HepG2 (cell line): ENCODE data around the gene BCKDHA. TPM values are rescaled to one million over a fixed set of nuclear protein-coding genes. Genes with fewer than 3 reads are reported as not detected.

Experiments
- ATAC-seq: fragments of 200-7000 bp; cut with Tn5 transposase; 3 replicates; pipeline ENCODE4 v1.9.1; 2020; ENCODE audit warnings: mild to moderate bottlenecking, moderate library complexity
- BruUV-seq: library from RNA; stranded (reverse); fragments of 400-500 nt; replicated peaks from 2 replicates; lab custom pipeline; 2021; lab: Mats Ljungman, UMichigan
- CTCF ChIA-PET: fragments of 300-600 bp; formaldehyde crosslinking; extraction: SDS; loops from one replicate; lab custom pipeline; 2021; ENCODE audit warnings: low total read pairs, inconsistent platforms, low intra/inter-chr PET ratio; lab: Yijun Ruan, JAX
- POLR2A ChIA-PET: fragments of 350-600 bp; sonication (Branson Sonifier 250); formaldehyde crosslinking; loops from one replicate; lab custom pipeline; 2020; ENCODE audit warnings: antibody characterized with exemption, inconsistent platforms; lab: Yijun Ruan, JAX
- DNase-seq: peaks from one replicate; pipeline ENCODE4 v3.0.0-alpha.2; 2015; ENCODE audit warnings: low spot score
- FAIRE-seq: peaks from 3 replicates; lab custom pipeline; 2011; peaks lifted over from hg19 to GRCh38; lab: Jason Lieb, UNC
- H2AFZ ChIP-seq: one replicate; pipeline ENCODE4 v1.6.1; 2011; ENCODE audit warnings: low read length, inconsistent platforms
- H3K27ac ChIP-seq: fragments of 300-600 bp; 3 replicates; pipeline ENCODE4 v1.8.0; 2011; ENCODE audit warnings: mixed run types, mild to moderate bottlenecking, mixed read lengths, low read length, inconsistent platforms; ENCODE audit not compliant: insufficient read depth; ENCODE audit errors: extremely low read length
- H3K27me3 ChIP-seq, 2 experiments: fragments of 200-600 bp in 1 of 2; 2 replicates in 1 of 2; 3 replicates in 1 of 2; pipeline versions ENCODE4 v1.6.0 to v1.8.0; 2011; ENCODE audit warnings: low read length in 2 of 2, mild to moderate bottlenecking in 2 of 2, moderate library complexity in 2 of 2, inconsistent platforms in 1 of 2; ENCODE audit not compliant: insufficient read depth in 2 of 2, control insufficient read depth in 1 of 2
- H3K36me3 ChIP-seq, 2 experiments: fragments of 200-600 bp in 1 of 2; replicated peaks in 1 of 2; 2 replicates in 1 of 2; 3 replicates in 1 of 2; pipeline versions ENCODE4 v1.5.1 to v1.8.0; 2011; ENCODE audit warnings: low read length in 2 of 2, inconsistent platforms in 1 of 2; ENCODE audit not compliant: insufficient read depth in 2 of 2, control insufficient read depth in 1 of 2
- H3K4me1 ChIP-seq: 2 replicates; pipeline ENCODE4 v1.5.1; 2012; ENCODE audit warnings: low read length, inconsistent platforms; ENCODE audit not compliant: insufficient read depth
- H3K4me2 ChIP-seq: 2 replicates; pipeline ENCODE4 v1.6.0; 2011; ENCODE audit warnings: low read depth, low read length, inconsistent platforms
- H3K4me3 ChIP-seq, 3 experiments: fragments of 200-600 bp in 1 of 3; sonication (generic), shearing (Covaris generic) in 1 of 3; replicated peaks in 1 of 3; 2 replicates each; pipeline ENCODE4 v1.5.1; 2011 to 2016; ENCODE audit warnings: low read length in 3 of 3, inconsistent platforms in 2 of 3, low read depth in 2 of 3, mild to moderate bottlenecking in 2 of 3, control low read depth in 1 of 3, mixed read lengths in 1 of 3; ENCODE audit not compliant: insufficient read depth in 1 of 3
- H3K79me2 ChIP-seq: one replicate; pipeline ENCODE4 v1.6.1; 2011; ENCODE audit warnings: low read length, inconsistent platforms; ENCODE audit not compliant: insufficient read depth
- H3K9ac ChIP-seq: 2 replicates; pipeline ENCODE4 v1.6.0; 2011; ENCODE audit warnings: mild to moderate bottlenecking, low read depth, low read length, inconsistent platforms; ENCODE audit not compliant: insufficient read depth
- H3K9me3 ChIP-seq: 2 replicates; pipeline ENCODE4 v1.5.1; 2012; ENCODE audit warnings: mild to moderate bottlenecking, low read length
- H4K20me1 ChIP-seq: 2 replicates; pipeline ENCODE4 v1.6.0; 2011; ENCODE audit warnings: inconsistent platforms, mild to moderate bottlenecking, low read length, moderate library complexity; ENCODE audit not compliant: insufficient read depth
- ATF1 ChIP-seq: IDR thresholded peaks from 2 replicates; pipeline ENCODE4 v1.6.1; 2016; ENCODE audit warnings: mild to moderate bottlenecking, control low read depth
- ATF7-NPFF ChIP-seq: sonication (generic); formaldehyde crosslinking; IDR thresholded peaks from 2 replicates; pipeline ENCODE4 v1.8.1; 2023; ENCODE audit warnings: mild to moderate bottlenecking, low read depth, missing genetic modification reagents, moderate library complexity
- ELF3 ChIP-seq: IDR thresholded peaks from 2 replicates; pipeline ENCODE4 v1.6.1; 2016; ENCODE audit warnings: missing genetic modification reagents, missing compliant biosample characterization
- RARA ChIP-seq: IDR thresholded peaks from 2 replicates; pipeline ENCODE4 v1.6.1; 2016; ENCODE audit warnings: missing genetic modification reagents, missing compliant biosample characterization
- RCOR2 ChIP-seq: IDR thresholded peaks from 2 replicates; pipeline ENCODE4 v1.6.1; 2016; ENCODE audit warnings: missing biosample characterization, missing genetic modification reagents
- ZFP41 ChIP-seq: sonication (generic); formaldehyde crosslinking; IDR thresholded peaks from 2 replicates; pipeline ENCODE4 v1.4.0; 2020; ENCODE audit warnings: mild to moderate bottlenecking, missing genetic modification reagents, borderline replicate concordance
- ZNF317 ChIP-seq: sonication (generic); formaldehyde crosslinking; IDR thresholded peaks from 2 replicates; pipeline ENCODE4 v1.5.0; 2020; ENCODE audit warnings: mild to moderate bottlenecking, missing genetic modification reagents
- ZNF530 ChIP-seq: sonication (generic); formaldehyde crosslinking; IDR thresholded peaks from 2 replicates; pipeline ENCODE4 v1.5.0; 2020; ENCODE audit warnings: low read depth, mild to moderate bottlenecking, missing genetic modification reagents
- ZNF605 ChIP-seq: sonication (generic); formaldehyde crosslinking; IDR thresholded peaks from 2 replicates; pipeline ENCODE4 v1.8.0; 2022; ENCODE audit warnings: mild to moderate bottlenecking, missing genetic modification reagents
- ZNF687 ChIP-seq: sonication (generic); formaldehyde crosslinking; IDR thresholded peaks from 2 replicates; pipeline ENCODE4 v1.5.1; 2020; ENCODE audit warnings: mild to moderate bottlenecking, missing genetic modification reagents, moderate library complexity
- ZNF709 ChIP-seq: sonication (generic); formaldehyde crosslinking; IDR thresholded peaks from 2 replicates; pipeline ENCODE4 v1.5.0; 2020; ENCODE audit warnings: mild to moderate bottlenecking, missing genetic modification reagents
- ZNF747 ChIP-seq: sonication (generic); formaldehyde crosslinking; IDR thresholded peaks from 2 replicates; pipeline ENCODE4 v1.8.1; 2023; ENCODE audit warnings: missing genetic modification reagents, mild to moderate bottlenecking, borderline replicate concordance
- ZNF772 ChIP-seq: sonication (generic); formaldehyde crosslinking; IDR thresholded peaks from 2 replicates; pipeline ENCODE4 v1.5.0; 2020; ENCODE audit warnings: mild to moderate bottlenecking, missing genetic modification reagents
- ZNF792 ChIP-seq: IDR thresholded peaks from 2 replicates; pipeline ENCODE4 v1.6.1; 2016
- WGBS: methylation state at CpG from one replicate; pipeline ENCODE4 v1.1.6; 2017; ENCODE audit warnings: low lambda C conversion rate; 5-methylcytosine and 5-hydroxymethylcytosine counted together
- in situ Hi-C: cut with HindIII; loops from 2 replicates; pipeline ENCODE4 v1.10.0; 2017; ENCODE audit warnings: low pct_unique_long_range_greater_than_20kb; ENCODE audit not compliant: extremely low pct_ligation_motif_present
- intact Hi-C: fragments of 100-400 bp; cut with micrococcal nuclease; formaldehyde crosslinking; loops from one replicate; pipeline ENCODE4 v1.10.0; 2022; ENCODE audit not compliant: unreplicated experiment
- polyA plus RNA-seq, 8 experiments: library from polyadenylated mRNA; depleted of rRNA in 3 of 8; stranded (reverse) in 7 of 8; unstranded in 1 of 8; fragments of >200 nt; fragmentation: Illumina TruSeq in 4 of 8; extraction: Trizol in 4 of 8; gene quantifications; 2 replicates each; pipeline versions ENCODE4 v1.2.1 to v1.2.3, GENCODE V29; 2011 to 2016; ENCODE audit warnings: low read depth in 4 of 8, missing spikeins in 1 of 8, mixed read lengths in 1 of 8; ENCODE audit not compliant: insufficient read depth in 1 of 8
- total RNA-seq, 5 experiments: library from RNA; depleted of rRNA; stranded (reverse); fragments of >200 nt; fragmentation: Illumina TruSeq; extraction: Trizol; gene quantifications; 2 replicates each; pipeline ENCODE4 v1.2.3, GENCODE V29; 2016; ENCODE audit warnings: low read depth in 1 of 5
- TF ChIP-seq, protein P1 (sequence below): sonication (generic); formaldehyde crosslinking; IDR thresholded peaks from 2 replicates; pipeline ENCODE4 v1.9.0; 2021; ENCODE audit warnings: missing genetic modification reagents, borderline replicate concordance

BCKDHA gene
- total and polyA plus RNA-seq, 2 of the 13 experiments (the other 11 are each of a cell fraction or from before 2014, with no cell fraction given) = 11.8 to 31.5 TPM

- TF ChIP-seq RCOR2 (CRISPR knock-in tag) (no peak), ZNF792 (0 out of 2 replicates have a peak, but pooled peaks have one; percentile 25), ELF3 (CRISPR knock-in tag) (peak; percentile 46)
- TF ChIP-seq, protein P1, sequence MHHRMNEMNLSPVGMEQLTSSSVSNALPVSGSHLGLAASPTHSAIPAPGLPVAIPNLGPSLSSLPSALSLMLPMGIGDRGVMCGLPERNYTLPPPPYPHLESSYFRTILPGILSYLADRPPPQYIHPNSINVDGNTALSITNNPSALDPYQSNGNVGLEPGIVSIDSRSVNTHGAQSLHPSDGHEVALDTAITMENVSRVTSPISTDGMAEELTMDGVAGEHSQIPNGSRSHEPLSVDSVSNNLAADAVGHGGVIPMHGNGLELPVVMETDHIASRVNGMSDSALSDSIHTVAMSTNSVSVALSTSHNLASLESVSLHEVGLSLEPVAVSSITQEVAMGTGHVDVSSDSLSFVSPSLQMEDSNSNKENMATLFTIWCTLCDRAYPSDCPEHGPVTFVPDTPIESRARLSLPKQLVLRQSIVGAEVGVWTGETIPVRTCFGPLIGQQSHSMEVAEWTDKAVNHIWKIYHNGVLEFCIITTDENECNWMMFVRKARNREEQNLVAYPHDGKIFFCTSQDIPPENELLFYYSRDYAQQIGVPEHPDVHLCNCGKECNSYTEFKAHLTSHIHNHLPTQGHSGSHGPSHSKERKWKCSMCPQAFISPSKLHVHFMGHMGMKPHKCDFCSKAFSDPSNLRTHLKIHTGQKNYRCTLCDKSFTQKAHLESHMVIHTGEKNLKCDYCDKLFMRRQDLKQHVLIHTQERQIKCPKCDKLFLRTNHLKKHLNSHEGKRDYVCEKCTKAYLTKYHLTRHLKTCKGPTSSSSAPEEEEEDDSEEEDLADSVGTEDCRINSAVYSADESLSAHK (CRISPR knock-in tag) = no peak
- TF ChIP-seq, all 625 proteins: peak for 17
Measured at GRCh38 chr19:41442473-41443355, 45.1 kb downstream of the BCKDHA start, which contains the start of gene ERICH4 (continued).

DNA sequence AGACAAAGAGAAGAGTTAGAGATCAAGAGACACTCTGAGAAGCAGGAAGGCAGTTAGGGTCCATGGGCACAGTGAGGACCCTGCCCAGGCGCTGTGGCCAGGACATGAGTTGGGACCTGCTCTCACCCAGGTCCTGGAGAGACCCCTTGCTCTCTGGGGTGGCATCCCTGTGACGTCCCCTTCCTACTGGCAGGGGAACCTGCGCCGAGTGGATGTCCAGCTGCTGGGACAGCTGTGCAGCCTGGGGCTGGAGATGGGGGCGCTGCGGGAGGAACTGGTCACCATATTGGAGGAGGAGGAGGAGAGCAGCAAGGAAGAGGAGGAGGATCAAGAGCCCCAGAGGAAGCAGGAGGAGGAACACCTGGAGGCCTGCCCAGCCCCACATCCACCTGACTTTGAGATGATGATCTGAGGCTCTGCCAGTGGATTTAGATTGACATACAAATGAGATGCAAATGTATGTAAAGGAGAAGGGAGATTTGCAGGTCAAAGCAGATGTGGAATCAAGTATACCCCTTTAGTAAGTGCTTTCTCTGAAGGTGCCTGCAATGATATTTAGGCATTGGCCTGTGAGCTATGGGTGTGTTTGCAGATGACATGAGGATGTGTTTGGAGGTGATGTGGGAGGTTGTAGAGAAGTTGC is 46.3 kb downstream of the BCKDHA start:
- intact Hi-C loops (no loop called here), in situ Hi-C loops (loop anchor here (5.0 kb wide), 1 partner anchor 118 kb away; no protein-coding TSS in a partner anchor)
- ChIA-PET CTCF (no interaction called here), POLR2A (no interaction called here)
- ATAC-seq = no peak
- no peak for DNase-seq
- H3K4me2 ChIP-seq = peak overlapping the region; percentile 77; the same call in 1 of the 2 replicates
- 81% methylated on average over 3 of the region's 6 CpGs for WGBS
- no peak overlapping the region for H2AFZ ChIP-seq
- peaks cover under 1% of the 10 kb centered on the region for H3K79me2 ChIP-seq
- H3K9me3 ChIP-seq = no peaks in the 10 kb centered on the region
- H4K20me1 ChIP-seq = no peaks in the 10 kb centered on the region
- no TSS peak for BruUV-seq
- no peak for FAIRE-seq
- H3K9ac ChIP-seq = no peak overlapping the region
- H3K27me3 ChIP-seq = no peaks in the 10 kb centered on the region
- H3K4me1 ChIP-seq = peaks cover 38% of the 10 kb centered on the region
- no peak overlapping the region for H3K4me3 ChIP-seq
- H3K36me3 ChIP-seq = no peaks in the 10 kb centered on the region
- H3K27ac ChIP-seq = no peak overlapping the region
- TF ChIP-seq ZNF605 (CRISPR knock-in tag) (no peak), ZNF709 (no peak), ZNF747 (CRISPR knock-in tag) (no peak), ZNF530 (CRISPR knock-in tag) (no peak), RARA (CRISPR knock-in tag) (no peak), ATF7-NPFF (CRISPR knock-in tag) (no peak), ZNF317 (CRISPR knock-in tag) (no peak), ZNF687 (CRISPR knock-in tag) (no peak), ATF1 (CRISPR knock-in tag) (no peak), ZFP41 (CRISPR knock-in tag) (no peak), ZNF772 (CRISPR knock-in tag) (no peak)
